Ureter (tissue), 1 donor: ENCODE data around the gene UGT2B28. TPM values are rescaled to one million over a fixed set of nuclear protein-coding genes. Genes with fewer than 3 reads are reported as not detected.
A peak's percentile ranks its signal among the peaks of the same experiment; 100 is the strongest.
"Not testable (repeated sequence)": the region's sequence is repeated elsewhere in the genome, so short reads cannot be mapped to it uniquely, and the experiment has no call there.

Experiments
- DNase-seq: peaks from one replicate; pipeline ENCODE4 v3.0.0-alpha.2; 2020; ENCODE audit warnings: low spot score
- total RNA-seq: library from RNA; stranded (reverse); gene quantifications from one replicate; pipeline ENCODE4 v1.2.4, GENCODE V29; 2023
- donor health status: DM: yes; HTN: yes; CAD: no.

The UGT2B28 gene
- total RNA-seq: not detected

- DNase-seq: not testable (repeated sequence)
These were observed at the start of gene UGT2B28 for GRCh38 chr4:69280081-69280480. Gene UGT2B28 (plus strand): TSS chr4:69280475. CDS start chr4:69280501, 26 bp downstream.

GRCh38 chr4:69239092-69239491 is 41.2 kb upstream of the UGT2B28 start:
- DNase-seq: no peak

GRCh38 chr4:69239557-69240168 is 40.6 kb upstream of the UGT2B28 start:
- no peak for DNase-seq

GRCh38 chr4:69240787-69241186 is 39.5 kb upstream of the UGT2B28 start:
- not testable (repeated sequence) for DNase-seq

- not testable (repeated sequence) for DNase-seq
These were observed 38.5 kb upstream of the UGT2B28 start for GRCh38 chr4:69241746-69242145.

GRCh38 chr4:69242562-69243240 is 37.6 kb upstream of the UGT2B28 start:
- not testable (repeated sequence) for DNase-seq

GRCh38 chr4:69250884-69251283 is 29.4 kb upstream of the UGT2B28 start:
- DNase-seq: not testable (repeated sequence)

- not testable (repeated sequence) for DNase-seq
These were observed 27.0 kb upstream of the UGT2B28 start for GRCh38 chr4:69253147-69253772.

- DNase-seq: not testable (repeated sequence)
These were observed 11.7 kb upstream of the UGT2B28 start for GRCh38 chr4:69268612-69269011.

GRCh38 chr4:69296356-69296755 is 16.1 kb downstream of the UGT2B28 start:
- not testable (repeated sequence) for DNase-seq

GRCh38 chr4:69308426-69309033 is 28.3 kb downstream of the UGT2B28 start:
- DNase-seq: not testable (repeated sequence)

GRCh38 chr4:69309549-69310076 is 29.3 kb downstream of the UGT2B28 start:
- not testable (repeated sequence) for DNase-seq

GRCh38 chr4:69310262-69310661 is 30.0 kb downstream of the UGT2B28 start:
- not testable (repeated sequence) for DNase-seq

- DNase-seq: not testable (repeated sequence)
These were observed 37.5 kb downstream of the UGT2B28 start for GRCh38 chr4:69317669-69318298.

- peak; percentile 65 for DNase-seq
These were observed 41.0 kb downstream of the UGT2B28 start for GRCh38 chr4:69321153-69321729.

- DNase-seq: no peak
These were observed 41.8 kb downstream of the UGT2B28 start for GRCh38 chr4:69322055-69322454.

GRCh38 chr4:69323284-69323683 is 43.0 kb downstream of the UGT2B28 start:
- no peak for DNase-seq

- no peak for DNase-seq
These were observed 50.2 kb downstream of the UGT2B28 start for GRCh38 chr4:69330345-69331047.

GRCh38 chr4:69331304-69331703 is 51.0 kb downstream of the UGT2B28 start:
- not testable (repeated sequence) for DNase-seq

- DNase-seq: not testable (repeated sequence)
These were observed 55.2 kb downstream of the UGT2B28 start for GRCh38 chr4:69335485-69335884.

- not testable (repeated sequence) for DNase-seq
These were observed 62.8 kb downstream of the UGT2B28 start for GRCh38 chr4:69343114-69343513.
